CD4-positive, alpha-beta T cell (primary cell): ENCODE measurements around the gene SYAP1. TPM values are rescaled to one million over a fixed set of nuclear protein-coding genes. Genes with fewer than 3 reads are reported as not detected.

Experiments used
- ATAC-seq: fragments of 200-7000 bp; cut with Tn5 transposase; one replicate; pipeline ENCODE4 v1.10.0; 2022; ENCODE audit warnings: mild to moderate bottlenecking; ENCODE audit not compliant: poor library complexity
- CTCF ChIA-PET: fragments of 350-600 bp; sonication (Branson Sonifier 250); formaldehyde crosslinking; loops from one replicate; lab custom pipeline; 2021; ENCODE audit warnings: antibody characterized with exemption, inconsistent platforms; lab: Charles Lee
- POLR2A ChIA-PET: fragments of 350-600 bp; sonication (Branson Sonifier 250); formaldehyde crosslinking; loops from one replicate; lab custom pipeline; 2021; ENCODE audit warnings: antibody characterized with exemption, inconsistent platforms; lab: Charles Lee
- DNase-seq, 14 experiments: peaks; one replicate each; pipeline ENCODE4 v3.0.0-alpha.2; 2013 to 2020; ENCODE audit warnings: mixed read lengths in 2 of 14
- H3K27ac ChIP-seq, 2 donors: one replicate each; pipeline versions ENCODE4 v1.5.1 to v1.7.0; 2013; ENCODE audit warnings: low read length in 2 of 2, low read depth in 1 of 2, mild to moderate bottlenecking in 1 of 2
- H3K27me3 ChIP-seq, 2 experiments: 1 replicate in 1 of 2; 2 replicates in 1 of 2; pipeline versions ENCODE4 v1.6.1 to v1.7.0; 2013; ENCODE audit warnings: low read length in 2 of 2, control low read depth in 1 of 2, mild to moderate bottlenecking in 1 of 2, moderate library complexity in 1 of 2; ENCODE audit not compliant: insufficient read depth in 2 of 2, control insufficient read depth in 1 of 2
- H3K36me3 ChIP-seq: one replicate; pipeline ENCODE4 v1.6.1; 2013; ENCODE audit warnings: low read length, control low read depth; ENCODE audit not compliant: insufficient read depth
- H3K4me1 ChIP-seq: one replicate; pipeline ENCODE4 v1.6.1; 2013; ENCODE audit warnings: low read length, control low read depth; ENCODE audit not compliant: insufficient read depth
- H3K4me3 ChIP-seq: one replicate; pipeline ENCODE4 v1.5.1; 2013; ENCODE audit warnings: mild to moderate bottlenecking, low read length, moderate library complexity
- H3K9me3 ChIP-seq, 2 experiments: 1 replicate in 1 of 2; 2 replicates in 1 of 2; pipeline versions ENCODE4 v1.6.1 to v1.7.0; 2013; ENCODE audit warnings: low read length in 2 of 2, mild to moderate bottlenecking in 2 of 2, control low read depth in 1 of 2, moderate library complexity in 1 of 2; ENCODE audit not compliant: control insufficient read depth in 1 of 2, insufficient read depth in 1 of 2
- H3K27ac Mint-ChIP-seq: one replicate; pipeline ENCODE4 v1.8.0; 2020; ENCODE audit warnings: mixed read lengths
- H3K27me3 Mint-ChIP-seq: one replicate; pipeline ENCODE4 v1.8.0; 2021; ENCODE audit warnings: mixed read lengths
- H3K36me3 Mint-ChIP-seq: one replicate; pipeline ENCODE4 v1.8.0; 2021; ENCODE audit warnings: low read depth, mixed read lengths
- H3K4me1 Mint-ChIP-seq: one replicate; pipeline ENCODE4 v1.8.0; 2021; ENCODE audit warnings: low read depth, mixed read lengths
- H3K4me3 Mint-ChIP-seq: one replicate; pipeline ENCODE4 v1.8.0; 2020; ENCODE audit warnings: mild to moderate bottlenecking, mixed read lengths
- H3K9me3 Mint-ChIP-seq: one replicate; pipeline ENCODE4 v1.8.0; 2020; ENCODE audit warnings: mixed read lengths
- CTCF ChIP-seq: fragments of 200-600 bp; IDR thresholded peaks from one replicate; pipeline ENCODE4 v1.8.0; 2022; ENCODE audit warnings: antibody characterized with exemption, mild to moderate bottlenecking
- intact Hi-C, 2 experiments: fragments of 100-400 bp; cut with DNase I in 1 of 2; cut with micrococcal nuclease in 1 of 2; formaldehyde crosslinking; loops; one replicate each; pipeline versions ENCODE4 v1.15.1 to v1.9.0; 2023 to 2025; cut with DNase I, micrococcal nuclease
- total RNA-seq, 174 experiments: library from RNA in 2 of 174; stranded (reverse) in 2 of 174; gene quantifications; one replicate each; pipeline ENCODE4 v1.2.3 and lab custom pipeline; 2021 to 2026

Gene SYAP1
- total RNA-seq, 2 experiments from 2014 or later: 60.2 to 65.2 TPM

DNA sequence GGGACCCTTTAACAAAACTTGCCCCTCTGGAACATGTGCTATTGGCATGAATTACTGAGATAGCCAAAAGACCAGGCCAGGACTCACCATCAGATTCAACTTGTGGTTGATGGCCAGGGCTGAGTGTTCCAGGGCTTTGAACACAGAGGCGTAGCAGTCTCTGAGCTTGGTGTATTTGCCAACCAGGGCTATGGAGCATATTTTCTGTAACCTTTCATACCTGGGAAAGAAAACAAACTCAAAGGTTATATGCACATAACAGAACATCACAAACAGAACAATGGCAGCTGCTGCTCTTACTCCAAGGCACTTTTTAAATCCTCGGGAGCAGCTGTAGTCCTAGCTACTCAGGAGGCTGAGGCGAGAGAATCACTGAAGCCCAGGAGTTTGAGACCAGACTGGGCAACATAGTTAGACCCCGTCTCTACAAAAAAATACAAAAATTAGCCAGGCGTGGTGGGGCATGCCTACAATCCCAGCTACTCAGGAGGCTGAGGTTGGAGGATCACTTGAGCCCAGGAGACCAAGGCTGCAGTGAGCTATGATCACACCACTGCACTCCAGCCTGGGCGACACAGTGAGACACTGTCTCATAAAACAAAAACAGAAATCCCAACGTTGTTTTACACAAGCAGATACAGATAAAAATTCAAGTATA, 36.3 kb upstream of the SYAP1 start:
- Histone ChIP-seq H3K27ac (no peak overlapping the region), H3K4me3 (no peak overlapping the region), H3K9me3 (no peaks in the 10 kb centered on the region), H3K27me3 (no peaks in the 10 kb centered on the region), H3K4me1 (no peaks in the 10 kb centered on the region), H3K36me3 (peaks cover under 1% of the 10 kb centered on the region)
- no peak for DNase-seq
- H3K4me3 Mint-ChIP-seq: no peak overlapping the region
- no peak for ATAC-seq
- H3K36me3 Mint-ChIP-seq: peaks cover 22% of the 10 kb centered on the region
- TF ChIP-seq CTCF: no peak
- no peak overlapping the region for H3K27ac Mint-ChIP-seq
- H3K4me1 Mint-ChIP-seq: no peaks in the 10 kb centered on the region
- H3K27me3 Mint-ChIP-seq: no peaks in the 10 kb centered on the region
- intact Hi-C loops: no loop called here
- ChIA-PET CTCF (no interaction called here), POLR2A (no interaction called here)
- no peaks in the 10 kb centered on the region for H3K9me3 Mint-ChIP-seq

- peaks cover 24% of the 10 kb centered on the region for H3K36me3 Mint-ChIP-seq
- CTCF ChIA-PET: interaction anchor here (0.6 kb wide), 1 partner anchor 38 kb away, joined by 3 read pairs; no protein-coding TSS in a partner anchor
Measured at GRCh38 chrX:16687514-16687913, 31.9 kb upstream of the SYAP1 start.

DNA sequence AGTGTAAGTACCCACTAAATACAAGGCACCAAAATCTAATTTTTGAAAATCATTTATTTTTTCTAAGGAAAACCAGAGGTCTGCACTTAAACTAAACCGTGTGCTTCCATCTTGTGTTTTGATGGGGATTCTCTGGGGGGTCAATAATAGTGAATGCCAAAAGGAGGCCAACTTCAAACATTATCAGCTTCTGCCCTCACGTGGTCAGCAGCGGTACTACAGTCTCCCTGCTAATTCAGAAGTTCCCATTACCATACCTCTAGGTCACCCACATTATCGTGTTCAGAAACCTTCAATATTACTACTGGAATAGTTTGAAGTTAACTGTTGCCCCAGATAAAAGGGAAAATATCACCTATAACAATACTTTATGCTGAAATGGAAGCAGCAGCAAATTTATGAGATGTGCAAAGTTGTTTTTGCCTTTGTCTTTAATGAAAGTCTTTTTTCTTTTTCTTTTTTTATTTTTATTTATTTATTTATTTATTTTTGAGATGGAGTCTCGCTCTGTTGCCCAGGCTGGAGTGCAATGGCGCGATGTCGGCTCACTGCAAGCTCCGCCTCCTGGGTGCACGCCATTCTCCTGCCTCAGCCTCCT, 24.2 kb upstream of the SYAP1 start:
- Histone ChIP-seq H3K27ac (no peak overlapping the region), H3K9me3 (no peaks in the 10 kb centered on the region), H3K4me3 (no peak overlapping the region), H3K4me1 (no peaks in the 10 kb centered on the region), H3K36me3 (no peaks in the 10 kb centered on the region), H3K27me3 (no peaks in the 10 kb centered on the region)
- no peaks in the 10 kb centered on the region for H3K27me3 Mint-ChIP-seq
- H3K4me1 Mint-ChIP-seq: no peaks in the 10 kb centered on the region
- no peaks in the 10 kb centered on the region for H3K9me3 Mint-ChIP-seq
- ATAC-seq (peak; percentile 74), DNase-seq (peak; percentile 19 to 78 (median 55))
- ChIA-PET CTCF (interaction anchor here (0.7 to 1.3 kb wide), 5 partner anchors 11 to 1022 kb away, joined by 3 to 5 read pairs (median 4); partner anchors contain the start of gene CTPS2), POLR2A (no interaction called here)
- peaks cover 21% of the 10 kb centered on the region for H3K36me3 Mint-ChIP-seq
- TF ChIP-seq CTCF: peak; percentile 71
- H3K27ac Mint-ChIP-seq: no peak overlapping the region
- H3K4me3 Mint-ChIP-seq: no peak overlapping the region
- intact Hi-C loops: loop anchor here in 1 of 2 experiments (10.0 kb wide), 2 partner anchors 1200 to 1350 kb away; partner anchors contain the start of gene PIR

More at GRCh38 chrX:16687514-16687913, 31.9 kb upstream of the SYAP1 start:
- Mint-ChIP-seq H3K4me3 (no peak overlapping the region), H3K9me3 (no peaks in the 10 kb centered on the region), H3K4me1 (no peaks in the 10 kb centered on the region), H3K27me3 (no peaks in the 10 kb centered on the region), H3K27ac (no peak overlapping the region)
- H3K4me1 ChIP-seq: no peaks in the 10 kb centered on the region
- no peaks in the 10 kb centered on the region for H3K9me3 ChIP-seq
- POLR2A ChIA-PET: no interaction called here
- DNase-seq (no peak), ATAC-seq (no peak)
- no peak overlapping the region for H3K4me3 ChIP-seq
- H3K27ac ChIP-seq: no peak overlapping the region
- H3K27me3 ChIP-seq: no peaks in the 10 kb centered on the region
- no peak for TF ChIP-seq CTCF
- intact Hi-C loops: no loop called here
- peaks cover 3% of the 10 kb centered on the region for H3K36me3 ChIP-seq
